GM19397 (cell line): Measurements from ENCODE around the gene GRPR.

Experiments used
- ATAC-seq: cut with Tn5 transposase; IDR thresholded peaks from one replicate; pipeline ENCODE4 v1.9.1; 2021; ENCODE audit warnings: mild to moderate bottlenecking, moderate library complexity; ENCODE audit not compliant: unreplicated experiment

GRPR gene

GRCh38 chrX:16123222-16123786 is at the start of gene GRPR:
TSS of gene GRPR (plus strand) at chrX:16123565. CDS start at chrX:16123954, 389 bp downstream.
- ATAC-seq: peak; percentile 55

GRCh38 chrX:16075087-16075486 is 48.3 kb upstream of the GRPR start:
- ATAC-seq: no peak

GRCh38 chrX:16076834-16077233 is 46.5 kb upstream of the GRPR start:
- no peak for ATAC-seq

GRCh38 chrX:16077811-16078210 is 45.6 kb upstream of the GRPR start:
- ATAC-seq: no peak

GRCh38 chrX:16081357-16081756 is 42.0 kb upstream of the GRPR start:
- no peak for ATAC-seq

- no peak for ATAC-seq
Measured at GRCh38 chrX:16082470-16083085, 40.8 kb upstream of the GRPR start.

GRCh38 chrX:16087076-16087475 is 36.3 kb upstream of the GRPR start:
- ATAC-seq: no peak

GRCh38 chrX:16089086-16089485 is 34.3 kb upstream of the GRPR start:
- no peak for ATAC-seq

- no peak for ATAC-seq
Measured at GRCh38 chrX:16096141-16096540, 27.2 kb upstream of the GRPR start.

- no peak for ATAC-seq
Measured at GRCh38 chrX:16100673-16101072, 22.7 kb upstream of the GRPR start.

- ATAC-seq: no peak
Measured at GRCh38 chrX:16101581-16101980, 21.8 kb upstream of the GRPR start.

GRCh38 chrX:16103625-16104024 is 19.7 kb upstream of the GRPR start:
- no peak for ATAC-seq

GRCh38 chrX:16112428-16112827 is 10.9 kb upstream of the GRPR start:
- ATAC-seq: no peak

GRCh38 chrX:16113978-16114565 is 9.3 kb upstream of the GRPR start:
- no peak for ATAC-seq

- ATAC-seq: no peak
Measured at GRCh38 chrX:16114611-16115010, 8.8 kb upstream of the GRPR start.

- peak; percentile 80 for ATAC-seq
Measured at GRCh38 chrX:16119353-16120220, 3.8 kb upstream of the GRPR start.

- no peak for ATAC-seq
Measured at GRCh38 chrX:16120431-16120830, 2.9 kb upstream of the GRPR start.

- no peak for ATAC-seq
Measured at GRCh38 chrX:16124201-16124600, 836 bp downstream of the GRPR start.

- no peak for ATAC-seq
Measured at GRCh38 chrX:16125520-16126149, 2.3 kb downstream of the GRPR start.

GRCh38 chrX:16130707-16131106 is 7.3 kb downstream of the GRPR start:
- ATAC-seq: no peak

GRCh38 chrX:16134936-16135335 is 11.6 kb downstream of the GRPR start:
- ATAC-seq: no peak
